ENCODE results near the gene PIGN.

Gene PIGN

GRCh38 chr18:62138461-62139235, 48.2 kb downstream of the PIGN start:
- no peak for TF ChIP-seq CTCF (IDR thresholded peaks at IDR 0.05; ENCODE audit: borderline replicate concordance, insufficient read depth, low read depth, low read length)
- H3K4me3 ChIP-seq (ENCODE audit: low read depth, low read length): no peak overlapping the region

- TF ChIP-seq CTCF (IDR thresholded peaks at IDR 0.05; ENCODE audit: borderline replicate concordance, insufficient read depth, low read depth, low read length): peak; percentile 75
These were observed 55.5 kb downstream of the PIGN start for GRCh38 chr18:62131301-62131909.

GRCh38 chr18:62128157-62128556, 58.7 kb downstream of the PIGN start:
- H3K4me3 ChIP-seq (ENCODE audit: low read depth, low read length): no peak overlapping the region
- no peak for TF ChIP-seq CTCF (IDR thresholded peaks at IDR 0.05; ENCODE audit: borderline replicate concordance, insufficient read depth, low read depth, low read length)

More at GRCh38 chr18:62131301-62131909, 55.5 kb downstream of the PIGN start:
- no peak overlapping the region for H3K4me3 ChIP-seq (ENCODE audit: low read depth, low read length)

- TF ChIP-seq CTCF (IDR thresholded peaks at IDR 0.05; ENCODE audit: borderline replicate concordance, insufficient read depth, low read depth, low read length): no peak
- no peak overlapping the region for H3K4me3 ChIP-seq (ENCODE audit: low read depth, low read length)
These were observed 60.1 kb downstream of the PIGN start for GRCh38 chr18:62126737-62127136.

- H3K4me3 ChIP-seq (ENCODE audit: low read depth, low read length): no peak overlapping the region
- no peak for TF ChIP-seq CTCF (IDR thresholded peaks at IDR 0.05; ENCODE audit: borderline replicate concordance, insufficient read depth, low read depth, low read length)
These were observed 61.2 kb downstream of the PIGN start for GRCh38 chr18:62125702-62126101.

- no peak overlapping the region for H3K4me3 ChIP-seq (ENCODE audit: low read depth, low read length)
- TF ChIP-seq CTCF (IDR thresholded peaks at IDR 0.05; ENCODE audit: borderline replicate concordance, insufficient read depth, low read depth, low read length): no peak
These were observed 64.5 kb downstream of the PIGN start for GRCh38 chr18:62122330-62122729.

- no peak for TF ChIP-seq CTCF (IDR thresholded peaks at IDR 0.05; ENCODE audit: borderline replicate concordance, insufficient read depth, low read depth, low read length)
- H3K4me3 ChIP-seq (ENCODE audit: low read depth, low read length): no peak overlapping the region
These were observed 67.0 kb downstream of the PIGN start for GRCh38 chr18:62119884-62120283.
